GM18508 (cell line): ENCODE data around the gene VMO1.

Source experiments
- ATAC-seq: cut with Tn5 transposase; IDR thresholded peaks from one replicate; pipeline ENCODE4 v1.9.1; 2021; ENCODE audit warnings: moderate number of reproducible peaks; ENCODE audit not compliant: insufficient read depth, unreplicated experiment

The VMO1 gene

GRCh38 chr17:4800462-4801196, 14.5 kb upstream of the VMO1 start:
- no peak for ATAC-seq

GRCh38 chr17:4796552-4796920, 10.4 kb upstream of the VMO1 start:
- no peak for ATAC-seq

GRCh38 chr17:4795168-4795567, 9.0 kb upstream of the VMO1 start:
- ATAC-seq, result no peak

GRCh38 chr17:4790705-4791088, 4.5 kb upstream of the VMO1 start:
- no peak for ATAC-seq

- ATAC-seq, result no peak
These were observed 4.0 kb upstream of the VMO1 start for GRCh38 chr17:4789951-4790704.

GRCh38 chr17:4789701-4789950, 3.5 kb upstream of the VMO1 start:
- no peak for ATAC-seq

- ATAC-seq, result no peak
These were observed 2.9 kb upstream of the VMO1 start, which contains the start of gene GLTPD2 for GRCh38 chr17:4788807-4789700. Gene GLTPD2, plus strand, starts transcription at chr17:4788964. Its CDS starts 48 bp downstream, at chr17:4789012.

GRCh38 chr17:4788159-4788806, 2.1 kb upstream of the VMO1 start:
- no peak for ATAC-seq

GRCh38 chr17:4786516-4786915, 352 bp upstream of the VMO1 start:
- no peak for ATAC-seq

GRCh38 chr17:4785311-4786105, 656 bp downstream of the VMO1 start:
- ATAC-seq, result no peak

- ATAC-seq, result no peak
These were observed 3.5 kb downstream of the VMO1 start for GRCh38 chr17:4782652-4783051.

GRCh38 chr17:4780325-4780955, 5.7 kb downstream of the VMO1 start:
- ATAC-seq, result no peak

GRCh38 chr17:4777969-4778760, 8.0 kb downstream of the VMO1 start:
- no peak for ATAC-seq

- no peak for ATAC-seq
These were observed 13.9 kb downstream of the VMO1 start for GRCh38 chr17:4772235-4772613.

GRCh38 chr17:4771519-4772234, 14.5 kb downstream of the VMO1 start, which contains the start of gene TM4SF5:
Gene TM4SF5, plus strand, starts transcription at chr17:4771886. Its CDS starts 37 bp downstream, at chr17:4771923.
- no peak for ATAC-seq

GRCh38 chr17:4769628-4770027, 16.5 kb downstream of the VMO1 start:
- no peak for ATAC-seq

- ATAC-seq, result no peak
These were observed 17.9 kb downstream of the VMO1 start for GRCh38 chr17:4768298-4768697.

- no peak for ATAC-seq
These were observed 19.4 kb downstream of the VMO1 start for GRCh38 chr17:4766723-4767122.
